Measurements from ENCODE around the gene RPS6KA3. TPM values are rescaled to one million over a fixed set of nuclear protein-coding genes. Genes with fewer than 3 reads are reported as not detected.

The RPS6KA3 gene
- total and polyA plus RNA-seq, 11 donors, result 6.6 to 52.3 (median 35.7) TPM

DNA sequence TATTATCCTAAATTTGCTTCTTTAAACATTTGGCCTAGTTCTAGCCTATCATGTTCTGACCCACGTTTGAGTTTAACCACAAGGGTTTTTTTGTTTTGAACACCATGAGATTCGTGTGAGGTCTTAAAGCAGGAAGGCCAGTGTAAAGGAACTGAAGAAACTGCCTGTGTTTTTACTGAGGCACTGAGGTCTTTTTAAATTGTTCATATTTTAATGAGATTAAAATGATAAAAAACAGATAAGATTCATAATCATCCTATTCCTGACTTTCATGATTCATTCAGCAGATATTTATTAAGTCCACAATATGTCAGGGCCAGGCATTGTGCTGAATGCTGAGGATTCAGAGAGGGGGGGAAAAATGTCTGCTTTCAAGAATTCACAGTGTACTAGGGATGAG is 3.2 kb downstream of the RPS6KA3 start:
- Histone ChIP-seq H3K27ac (peak overlapping the region in 1 of 12 donors; percentile 44), H3K36me3 (no peaks in the 10 kb centered on the region), H3K4me3 (peak overlapping the region in 1 of 12 donors; percentile 68), H3K9me3 (no peaks in the 10 kb centered on the region), H3K27me3 (peaks cover 0 to 12% (median 0%) of the 10 kb centered on the region in 9 donors), H3K4me1 (peaks cover 0 to 45% (median 6%) of the 10 kb centered on the region in 12 donors)
- ATAC-seq (no peak), DNase-seq (no peak)
- TF ChIP-seq, protein P1, sequence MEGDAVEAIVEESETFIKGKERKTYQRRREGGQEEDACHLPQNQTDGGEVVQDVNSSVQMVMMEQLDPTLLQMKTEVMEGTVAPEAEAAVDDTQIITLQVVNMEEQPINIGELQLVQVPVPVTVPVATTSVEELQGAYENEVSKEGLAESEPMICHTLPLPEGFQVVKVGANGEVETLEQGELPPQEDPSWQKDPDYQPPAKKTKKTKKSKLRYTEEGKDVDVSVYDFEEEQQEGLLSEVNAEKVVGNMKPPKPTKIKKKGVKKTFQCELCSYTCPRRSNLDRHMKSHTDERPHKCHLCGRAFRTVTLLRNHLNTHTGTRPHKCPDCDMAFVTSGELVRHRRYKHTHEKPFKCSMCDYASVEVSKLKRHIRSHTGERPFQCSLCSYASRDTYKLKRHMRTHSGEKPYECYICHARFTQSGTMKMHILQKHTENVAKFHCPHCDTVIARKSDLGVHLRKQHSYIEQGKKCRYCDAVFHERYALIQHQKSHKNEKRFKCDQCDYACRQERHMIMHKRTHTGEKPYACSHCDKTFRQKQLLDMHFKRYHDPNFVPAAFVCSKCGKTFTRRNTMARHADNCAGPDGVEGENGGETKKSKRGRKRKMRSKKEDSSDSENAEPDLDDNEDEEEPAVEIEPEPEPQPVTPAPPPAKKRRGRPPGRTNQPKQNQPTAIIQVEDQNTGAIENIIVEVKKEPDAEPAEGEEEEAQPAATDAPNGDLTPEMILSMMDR (IDR thresholded peaks at IDR 0.05), result no peak
- TF ChIP-seq POLR2A (IDR thresholded peaks at IDR 0.05), result no peak
- WGBS, 4 donors, result 3 to 15% (median 9%) methylated on average over 2 of the region's 2 CpGs
- intact Hi-C loops (cut with DNase I), result loop anchor here in 7 of 10 donors (5.0 to 10.0 kb wide), 8 partner anchors 36 to 181 kb away; partner anchors contain the start of gene EIF1AX (in 1 of the 7)

DNA sequence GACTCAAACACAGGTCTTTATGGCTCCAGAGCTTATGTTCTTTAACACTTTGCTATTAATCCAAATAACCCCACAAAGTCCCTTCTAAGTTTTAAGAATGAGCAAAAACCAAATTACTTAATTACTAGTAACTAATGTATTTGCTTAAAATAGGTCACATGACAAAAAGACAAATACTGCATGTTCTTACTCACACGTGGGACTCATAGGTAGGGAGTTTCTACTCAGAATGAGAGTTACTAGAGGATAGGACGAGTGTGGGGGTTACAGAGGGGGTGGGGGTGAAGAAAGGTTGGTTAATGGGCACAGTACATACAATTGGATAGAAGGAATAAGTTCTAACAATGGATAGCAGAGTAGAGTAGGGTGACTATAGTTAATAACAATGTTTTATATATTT is 5.8 kb downstream of the RPS6KA3 start:
- ATAC-seq, result no peak
- no peak for DNase-seq
- H3K9me3 ChIP-seq, result no peaks in the 10 kb centered on the region
- peaks cover 0 to 6% (median 0%) of the 10 kb centered on the region in 9 donors for H3K27me3 ChIP-seq
- TF ChIP-seq, protein P1 (IDR thresholded peaks at IDR 0.05), result no peak
- no peak overlapping the region for H3K27ac ChIP-seq
- no peaks in the 10 kb centered on the region for H3K36me3 ChIP-seq
- peaks cover 0 to 45% (median 6%) of the 10 kb centered on the region in 12 donors for H3K4me1 ChIP-seq
- intact Hi-C loops (cut with DNase I), result loop anchor here in 7 of 10 donors (5.0 to 10.0 kb wide), 8 partner anchors 34 to 184 kb away; partner anchors contain the start of gene EIF1AX (in 1 of the 7)
- WGBS, 4 donors, result 28 to 73% (median 47%) methylated on average over 2 of the region's 2 CpGs
- no peak overlapping the region for H3K4me3 ChIP-seq

DNA sequence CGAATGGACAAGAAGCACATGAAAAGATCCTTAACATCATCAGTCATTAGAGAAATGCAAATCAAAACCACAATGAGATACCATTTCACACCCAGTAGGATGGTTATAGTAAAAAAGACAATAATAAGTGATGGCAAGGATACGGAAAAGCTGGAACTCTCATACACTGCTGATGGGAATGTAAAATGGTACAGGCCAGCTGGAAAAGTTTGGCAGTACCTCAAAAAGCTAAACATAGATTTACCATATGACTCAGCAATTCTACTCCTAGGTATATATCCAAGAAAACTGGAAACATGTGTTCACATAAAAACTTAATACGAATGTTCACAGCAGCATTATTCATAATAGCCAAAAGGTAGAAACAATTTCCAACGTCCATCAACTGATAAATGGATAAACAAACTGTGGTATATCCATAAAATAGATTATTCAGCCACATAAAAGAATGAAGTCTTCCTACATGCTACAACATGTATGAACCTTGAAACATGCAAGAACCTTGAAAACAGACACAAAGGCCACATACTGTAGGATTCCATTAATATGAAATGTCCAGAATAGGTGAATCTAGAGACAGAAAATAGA is 11.9 kb downstream of the RPS6KA3 start:
- peaks cover 0 to 3% (median 0%) of the 10 kb centered on the region in 9 donors for H3K27me3 ChIP-seq
- H3K9me3 ChIP-seq, result peaks cover 0 to 6% (median 0%) of the 10 kb centered on the region in 12 donors
- TF ChIP-seq, protein P1 (IDR thresholded peaks at IDR 0.05), result no peak
- no peak for TF ChIP-seq POLR2A (IDR thresholded peaks at IDR 0.05)
- no peak overlapping the region for H3K4me3 ChIP-seq
- 63 to 75% (median 72%) methylated on average over 4 of the region's 4 CpGs for WGBS, 4 donors
- intact Hi-C loops (cut with DNase I), result loop anchor here in 3 of 10 donors (5.0 kb wide), 1 partner anchor 187 kb away; no protein-coding TSS in a partner anchor
- H3K4me1 ChIP-seq, result peaks cover 0 to 19% (median 0%) of the 10 kb centered on the region in 12 donors
- ATAC-seq (no peak), DNase-seq (no peak)
- H3K27ac ChIP-seq, result no peak overlapping the region
- no peaks in the 10 kb centered on the region for H3K36me3 ChIP-seq

DNA sequence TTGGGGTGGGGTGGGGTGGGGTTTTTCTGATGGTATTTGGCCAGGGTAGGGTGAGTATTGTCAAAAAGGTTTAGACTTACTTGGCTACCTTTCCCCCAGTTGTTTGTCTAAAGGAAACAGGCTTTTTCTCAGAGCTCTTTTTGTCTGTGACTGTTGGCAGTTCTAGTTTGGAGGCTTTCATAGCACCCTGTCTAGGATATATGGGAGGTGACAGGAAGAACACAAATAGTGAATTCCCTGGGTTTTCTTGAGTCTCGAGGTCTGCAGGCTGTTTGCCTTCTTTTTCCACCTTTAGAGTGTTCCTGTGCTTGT is 13.5 kb downstream of the RPS6KA3 start:
- WGBS, 4 donors, result 11 to 58% (median 40%) methylated on average over 1 of the region's 1 CpG
- H3K27ac ChIP-seq, result no peak overlapping the region
- H3K9me3 ChIP-seq, result peaks cover 0 to 6% (median 0%) of the 10 kb centered on the region in 12 donors
- TF ChIP-seq, protein P1 (IDR thresholded peaks at IDR 0.05), result peak in 3 of 12 donors; percentile 0 to 7 (median 1)
- no peak for TF ChIP-seq POLR2A (IDR thresholded peaks at IDR 0.05)
- H3K4me1 ChIP-seq, result peaks cover 0 to 14% (median 0%) of the 10 kb centered on the region in 12 donors
- no peak for ATAC-seq
- H3K4me3 ChIP-seq, result no peak overlapping the region
- H3K27me3 ChIP-seq, result no peaks in the 10 kb centered on the region
- intact Hi-C loops (cut with DNase I), result loop anchor here in 6 of 10 donors (1.0 to 5.0 kb wide), 4 partner anchors 189 to 192 kb away; no protein-coding TSS in a partner anchor
- no peaks in the 10 kb centered on the region for H3K36me3 ChIP-seq
- no peak for DNase-seq
